NCI-H1092 treated with DMSO at 0.1 percent for 48 hours (cell line): ENCODE measurements around the gene ISL1.

Experiments used
- DNase-seq: peaks from one replicate; lab custom pipeline; 2025; lab: John Stamatoyannopoulos, UW

ISL1 gene

DNA sequence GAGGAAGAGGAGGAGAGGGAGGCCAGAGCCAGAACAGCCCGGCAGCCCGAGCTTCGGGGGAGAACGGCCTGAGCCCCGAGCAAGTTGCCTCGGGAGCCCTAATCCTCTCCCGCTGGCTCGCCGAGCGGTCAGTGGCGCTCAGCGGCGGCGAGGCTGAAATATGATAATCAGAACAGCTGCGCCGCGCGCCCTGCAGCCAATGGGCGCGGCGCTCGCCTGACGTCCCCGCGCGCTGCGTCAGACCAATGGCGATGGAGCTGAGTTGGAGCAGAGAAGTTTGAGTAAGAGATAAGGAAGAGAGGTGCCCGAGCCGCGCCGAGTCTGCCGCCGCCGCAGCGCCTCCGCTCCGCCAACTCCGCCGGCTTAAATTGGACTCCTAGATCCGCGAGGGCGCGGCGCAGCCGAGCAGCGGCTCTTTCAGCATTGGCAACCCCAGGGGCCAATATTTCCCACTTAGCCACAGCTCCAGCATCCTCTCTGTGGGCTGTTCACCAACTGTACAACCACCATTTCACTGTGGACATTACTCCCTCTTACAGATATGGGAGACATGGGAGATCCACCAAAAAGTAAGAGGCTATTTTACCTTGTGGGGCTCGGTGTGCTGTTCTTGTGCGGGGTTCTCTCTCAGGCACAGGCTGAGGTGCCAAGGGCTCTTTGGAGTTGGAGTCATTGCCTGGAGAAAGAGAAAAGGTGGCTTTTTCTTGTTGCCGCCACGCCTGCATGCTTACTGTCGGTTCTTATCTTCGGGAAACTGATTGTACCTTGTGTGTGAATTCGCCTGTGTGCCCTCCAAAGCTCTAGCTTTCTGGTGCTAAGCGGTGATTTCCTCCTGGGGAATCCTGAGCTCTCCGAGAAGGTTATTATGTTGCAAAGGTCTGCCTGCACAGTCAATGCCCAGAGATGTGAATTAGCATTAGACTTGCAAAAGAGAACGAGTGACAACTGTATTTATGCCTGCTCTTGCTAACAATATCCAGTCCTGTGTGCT is at the start of gene ISL1:
ISL1 (plus strand) TSS at position 318 of the 991 bp plus-strand sequence; CDS start at position 542, 224 bp downstream.
- DNase-seq: peak; percentile 90

DNA sequence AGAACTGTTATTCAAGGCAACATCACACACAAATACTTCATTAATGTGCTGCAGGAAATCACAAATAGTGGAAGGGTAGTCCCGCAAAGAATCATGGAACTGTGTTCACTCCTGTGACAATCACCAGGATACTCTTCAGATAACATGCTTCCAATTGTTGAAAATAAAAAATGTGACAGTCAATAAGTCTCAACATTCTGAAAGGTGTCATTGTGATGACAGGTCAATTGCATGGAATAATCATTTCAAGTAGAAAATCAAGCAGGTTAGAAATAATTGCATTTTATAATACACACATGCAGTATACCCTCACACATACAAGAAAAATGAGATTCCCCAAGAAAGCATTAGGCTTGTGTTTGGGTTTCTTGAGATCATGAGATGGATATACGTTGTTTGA is 46.4 kb upstream of the ISL1 start:
- DNase-seq: no peak

DNA sequence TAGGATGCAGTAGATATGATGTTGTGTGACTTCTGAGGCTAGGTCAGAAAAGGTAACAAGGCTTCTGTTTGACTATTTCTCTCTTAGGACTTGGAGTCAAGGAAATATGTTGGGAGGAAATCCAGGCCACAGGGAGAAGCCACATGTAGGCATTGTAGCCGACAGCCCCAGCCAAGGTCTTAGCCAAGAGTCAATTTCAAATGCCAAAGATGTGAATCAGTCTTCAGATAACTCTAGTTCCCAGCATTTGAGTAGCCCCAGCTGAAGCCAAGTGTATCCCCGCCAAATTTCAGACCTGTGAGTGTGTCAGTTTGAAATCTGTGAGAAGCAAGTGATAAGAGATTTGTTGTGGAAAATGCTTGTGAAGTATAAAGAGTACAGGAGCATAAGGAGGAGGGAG is 38.1 kb upstream of the ISL1 start:
- DNase-seq: no peak

GRCh38 chr5:51347157-51347556 is 36.1 kb upstream of the ISL1 start:
- no peak for DNase-seq

- peak; percentile 3 for DNase-seq
Measured at GRCh38 chr5:51347704-51348103, 35.5 kb upstream of the ISL1 start.

GRCh38 chr5:51371052-51371451 is 12.2 kb upstream of the ISL1 start:
- DNase-seq: peak; percentile 43

DNA sequence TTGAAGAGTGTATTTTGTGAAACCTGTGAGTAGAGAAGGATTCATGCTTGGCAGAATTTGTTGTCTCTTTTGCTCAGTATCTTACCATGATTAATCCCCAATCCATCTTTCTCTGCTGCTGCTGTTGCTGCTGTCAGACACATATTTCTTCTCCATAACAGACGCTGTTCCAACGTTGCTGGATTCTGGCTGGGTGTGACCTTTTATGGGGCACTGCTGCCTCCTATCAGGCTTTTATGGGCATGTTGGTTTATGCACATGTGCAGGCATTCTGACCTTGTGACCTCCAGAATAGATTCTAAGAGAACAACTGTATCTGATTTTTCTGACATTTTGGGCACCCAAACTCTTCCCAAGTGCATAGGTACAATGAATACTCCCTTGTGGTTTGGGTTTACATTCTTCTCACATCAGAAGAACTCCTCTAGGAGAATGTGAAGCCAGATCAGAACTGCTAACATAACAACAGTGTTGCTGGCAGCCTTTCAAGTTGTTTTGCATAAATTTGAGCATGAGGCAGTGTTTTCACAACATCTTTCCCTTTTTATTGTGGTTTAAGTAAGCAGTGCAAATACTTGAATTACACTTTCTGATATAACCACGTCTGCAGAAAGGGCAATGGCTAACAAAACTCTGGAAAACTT is 9.2 kb upstream of the ISL1 start:
- DNase-seq: no peak

DNA sequence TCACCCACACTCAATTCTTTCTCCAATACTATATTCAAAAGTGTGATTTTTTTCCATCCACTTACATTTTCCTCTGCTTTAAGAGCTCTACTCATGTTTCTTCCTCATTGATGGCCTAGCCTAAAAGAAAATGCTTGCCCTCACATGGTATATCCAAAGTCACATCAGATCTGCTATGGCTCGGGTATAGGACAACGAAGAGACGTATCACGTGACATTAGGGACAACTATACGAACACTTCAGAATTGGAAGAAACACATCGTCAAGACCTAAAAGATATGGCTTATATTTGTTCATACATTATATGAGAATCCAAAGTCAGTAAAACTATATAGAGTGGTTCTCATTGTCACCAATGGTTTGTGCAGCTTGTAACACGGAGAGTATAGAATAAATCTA is 8.2 kb upstream of the ISL1 start:
- DNase-seq: no peak

- DNase-seq: no peak
Measured at GRCh38 chr5:51376509-51376908, 6.7 kb upstream of the ISL1 start.

GRCh38 chr5:51377151-51378060 is 5.8 kb upstream of the ISL1 start:
- DNase-seq: no peak

- no peak for DNase-seq
Measured at GRCh38 chr5:51378061-51378409, 5.2 kb upstream of the ISL1 start.

DNA sequence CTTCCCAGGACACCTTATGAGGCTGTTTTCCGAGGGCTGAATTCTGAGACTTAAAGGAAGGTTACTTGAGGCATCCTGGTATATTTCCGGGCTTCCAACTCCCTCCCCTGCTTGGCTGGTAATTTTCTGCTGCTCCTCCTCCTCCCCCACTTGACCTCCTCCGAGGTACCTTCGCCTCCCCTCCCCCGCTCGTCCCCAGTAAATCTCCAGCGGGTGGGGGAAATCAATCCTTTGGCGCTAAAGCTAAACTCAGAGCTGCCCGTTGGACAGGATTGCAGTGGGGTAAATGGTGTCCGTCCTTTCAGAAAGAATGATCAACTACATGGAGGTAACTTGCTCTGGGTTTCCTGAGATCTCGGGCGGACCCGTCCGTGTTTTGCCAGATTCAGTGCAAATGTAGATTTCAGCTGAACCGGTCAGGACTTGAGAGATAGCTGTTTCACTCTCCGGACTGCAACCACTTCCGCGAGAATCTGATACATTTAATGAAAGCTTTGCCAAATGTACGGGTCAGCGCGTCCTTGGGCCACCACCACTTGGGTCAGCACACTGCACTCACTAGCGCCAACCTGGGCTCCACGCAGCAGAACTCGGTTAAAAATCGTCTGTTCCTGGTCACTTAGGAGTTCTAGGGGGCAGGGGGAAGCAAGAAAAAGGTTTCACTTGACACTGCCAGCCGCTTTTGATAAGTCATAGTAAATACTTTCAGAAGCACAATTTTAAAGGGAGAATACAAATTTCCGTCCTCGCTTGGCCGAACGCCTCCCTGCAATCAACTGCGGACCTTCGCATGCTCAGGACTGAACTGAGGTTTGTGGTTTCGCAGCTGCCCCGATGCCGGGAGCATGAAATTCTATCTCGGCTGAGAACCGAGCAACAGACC is 4.6 kb upstream of the ISL1 start:
- no peak for DNase-seq

DNA sequence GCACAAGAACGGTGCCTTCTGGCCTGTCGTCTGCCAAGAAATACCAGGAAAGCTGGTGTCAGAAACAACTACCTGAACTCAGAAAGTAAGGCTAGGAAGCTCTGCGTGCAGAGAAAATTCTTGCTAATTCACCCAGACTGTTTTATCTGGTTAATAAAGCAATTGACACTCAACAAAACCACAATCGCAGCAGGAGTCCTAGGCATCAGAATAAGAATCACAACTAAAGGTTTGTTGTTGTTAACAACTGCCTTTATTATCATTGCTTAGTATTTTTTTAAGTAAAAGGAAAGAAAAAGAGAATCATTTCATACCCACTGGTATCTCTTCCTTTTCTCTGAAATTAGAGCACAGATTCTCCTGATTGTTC is 3.9 kb upstream of the ISL1 start:
- DNase-seq: no peak

- DNase-seq: no peak
Measured at GRCh38 chr5:51380603-51381207, 2.5 kb upstream of the ISL1 start.

GRCh38 chr5:51381761-51382474 is 1.3 kb upstream of the ISL1 start:
- DNase-seq: peak; percentile 29

GRCh38 chr5:51382521-51383130 is 622 bp upstream of the ISL1 start:
- no peak for DNase-seq

DNA sequence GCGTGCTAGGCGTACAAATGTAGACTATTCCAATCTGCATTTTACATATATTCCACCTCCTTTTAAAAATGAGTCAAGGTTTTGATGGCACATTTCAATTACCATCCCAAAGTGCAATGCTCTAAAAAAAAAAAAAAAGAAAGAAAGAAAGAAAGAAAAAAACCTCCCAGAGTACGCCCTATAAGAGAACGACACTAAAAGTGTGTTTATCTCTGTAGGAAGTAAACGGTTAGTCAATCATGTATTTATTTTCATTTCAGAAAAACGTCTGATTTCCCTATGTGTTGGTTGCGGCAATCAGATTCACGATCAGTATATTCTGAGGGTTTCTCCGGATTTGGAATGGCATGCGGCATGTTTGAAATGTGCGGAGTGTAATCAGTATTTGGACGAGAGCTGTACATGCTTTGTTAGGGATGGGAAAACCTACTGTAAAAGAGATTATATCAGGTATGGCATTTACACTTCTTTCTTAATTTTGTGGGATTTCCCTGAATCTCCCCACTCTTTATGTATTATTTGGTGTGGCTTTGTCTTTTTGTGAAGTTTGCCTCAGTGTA is 1.1 kb downstream of the ISL1 start:
- DNase-seq: no peak

DNA sequence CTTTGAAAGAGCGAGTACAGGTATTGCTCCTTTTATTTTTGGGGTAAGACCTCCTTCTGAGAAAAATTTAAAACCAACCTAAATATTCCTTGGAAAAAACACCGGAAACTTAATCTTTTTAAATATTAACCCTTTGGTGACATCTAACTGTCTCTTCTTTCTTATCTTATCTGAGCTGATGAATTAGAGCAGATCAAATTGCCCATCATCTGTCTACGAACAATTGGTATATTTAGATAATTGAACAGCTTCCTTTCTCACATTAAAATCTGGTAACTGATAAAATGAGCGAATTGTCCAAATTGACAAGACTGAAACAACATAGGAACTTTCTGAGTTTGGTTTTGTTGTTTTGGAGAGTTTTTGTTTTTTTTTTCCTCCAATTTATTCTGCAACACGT is 2.0 kb downstream of the ISL1 start:
- peak; percentile 44 for DNase-seq
